ENCODE results near the gene GAS2L3.

Gene GAS2L3

GRCh38 chr12:100573292-100574186 is at the start of gene GAS2L3:
Gene GAS2L3 (plus strand): TSS chr12:100573684. CDS start chr12:100594905, 21,221 bp downstream.
- in situ Hi-C loops (cut with MboI; ENCODE audit: low sequenced_read_pairs), result loop anchor here (25.0 kb wide), 1 partner anchor 336 kb away; no protein-coding TSS in a partner anchor

- in situ Hi-C loops (cut with MboI; ENCODE audit: low sequenced_read_pairs), result no loop called here
These were observed 45.5 kb upstream of the GAS2L3 start for GRCh38 chr12:100528034-100528433.

- in situ Hi-C loops (cut with MboI; ENCODE audit: low sequenced_read_pairs), result no loop called here
These were observed 44.9 kb upstream of the GAS2L3 start for GRCh38 chr12:100528471-100529127.

- in situ Hi-C loops (cut with MboI; ENCODE audit: low sequenced_read_pairs), result no loop called here
These were observed 43.6 kb upstream of the GAS2L3 start for GRCh38 chr12:100529756-100530350.

- in situ Hi-C loops (cut with MboI; ENCODE audit: low sequenced_read_pairs), result no loop called here
These were observed 40.1 kb upstream of the GAS2L3 start for GRCh38 chr12:100533376-100533775.

- in situ Hi-C loops (cut with MboI; ENCODE audit: low sequenced_read_pairs), result no loop called here
These were observed 38.8 kb upstream of the GAS2L3 start for GRCh38 chr12:100534625-100535227.

- in situ Hi-C loops (cut with MboI; ENCODE audit: low sequenced_read_pairs), result no loop called here
These were observed 34.3 kb upstream of the GAS2L3 start for GRCh38 chr12:100539202-100539601.

- in situ Hi-C loops (cut with MboI; ENCODE audit: low sequenced_read_pairs), result no loop called here
These were observed 29.3 kb upstream of the GAS2L3 start for GRCh38 chr12:100544165-100544564.

- in situ Hi-C loops (cut with MboI; ENCODE audit: low sequenced_read_pairs), result no loop called here
These were observed 28.4 kb upstream of the GAS2L3 start for GRCh38 chr12:100545092-100545491.

- in situ Hi-C loops (cut with MboI; ENCODE audit: low sequenced_read_pairs), result loop anchor here (25.0 kb wide), 1 partner anchor 317 kb away; no protein-coding TSS in a partner anchor
These were observed 19.5 kb upstream of the GAS2L3 start for GRCh38 chr12:100553936-100554335.

- in situ Hi-C loops (cut with MboI; ENCODE audit: low sequenced_read_pairs), result loop anchor here (25.0 kb wide), 1 partner anchor 317 kb away; no protein-coding TSS in a partner anchor
These were observed 18.8 kb upstream of the GAS2L3 start for GRCh38 chr12:100554608-100555077.

- in situ Hi-C loops (cut with MboI; ENCODE audit: low sequenced_read_pairs), result loop anchor here (25.0 kb wide), 1 partner anchor 318 kb away; no protein-coding TSS in a partner anchor
These were observed 17.8 kb upstream of the GAS2L3 start for GRCh38 chr12:100555722-100556121.

- in situ Hi-C loops (cut with MboI; ENCODE audit: low sequenced_read_pairs), result loop anchor here (25.0 kb wide), 1 partner anchor 320 kb away; no protein-coding TSS in a partner anchor
These were observed 16.1 kb upstream of the GAS2L3 start for GRCh38 chr12:100557357-100557756.

- in situ Hi-C loops (cut with MboI; ENCODE audit: low sequenced_read_pairs), result loop anchor here (25.0 kb wide), 1 partner anchor 322 kb away; no protein-coding TSS in a partner anchor
These were observed 14.2 kb upstream of the GAS2L3 start for GRCh38 chr12:100559261-100559660.

GRCh38 chr12:100564090-100564489 is 9.4 kb upstream of the GAS2L3 start:
- in situ Hi-C loops (cut with MboI; ENCODE audit: low sequenced_read_pairs), result loop anchor here (25.0 kb wide), 1 partner anchor 327 kb away; no protein-coding TSS in a partner anchor

- in situ Hi-C loops (cut with MboI; ENCODE audit: low sequenced_read_pairs), result loop anchor here (25.0 kb wide), 1 partner anchor 328 kb away; no protein-coding TSS in a partner anchor
These were observed 8.5 kb upstream of the GAS2L3 start for GRCh38 chr12:100564905-100565467.

GRCh38 chr12:100565987-100566545 is 7.4 kb upstream of the GAS2L3 start:
- in situ Hi-C loops (cut with MboI; ENCODE audit: low sequenced_read_pairs), result loop anchor here (25.0 kb wide), 1 partner anchor 329 kb away; no protein-coding TSS in a partner anchor

- in situ Hi-C loops (cut with MboI; ENCODE audit: low sequenced_read_pairs), result loop anchor here (25.0 kb wide), 1 partner anchor 330 kb away; no protein-coding TSS in a partner anchor
These were observed 6.4 kb upstream of the GAS2L3 start for GRCh38 chr12:100566887-100567637.

GRCh38 chr12:100567945-100568344 is 5.5 kb upstream of the GAS2L3 start:
- in situ Hi-C loops (cut with MboI; ENCODE audit: low sequenced_read_pairs), result loop anchor here (25.0 kb wide), 1 partner anchor 331 kb away; no protein-coding TSS in a partner anchor

Measured in HL-60/S4 treated with retinoic acid at 250 ng/mL for 4 days and 3 days (cell line).